NCI-H1694 (cell line): ENCODE data around the gene STK36.

ENCODE experiments used
- DNase-seq: peaks from one replicate; lab custom pipeline; 2025; lab: John Stamatoyannopoulos, UW

STK36 gene

DNA sequence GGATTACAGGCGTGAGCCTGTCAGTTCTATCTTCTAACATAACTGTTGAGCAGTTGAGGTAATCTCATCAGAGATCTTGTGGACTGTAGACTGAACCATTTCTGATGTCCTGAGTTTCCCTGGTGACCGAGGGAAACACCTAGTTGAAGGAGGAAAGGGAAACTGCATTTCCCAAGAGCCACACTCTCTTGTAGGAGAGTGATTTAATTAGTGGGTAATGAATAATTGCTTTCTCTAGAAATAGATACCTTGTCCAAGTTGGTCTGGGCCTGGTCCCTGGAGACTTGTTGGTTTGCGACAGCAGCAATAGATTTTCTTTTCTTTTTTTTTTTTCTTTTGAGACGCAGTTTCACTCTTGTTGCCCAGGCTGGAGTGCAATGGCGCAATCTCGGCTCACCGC is 46.2 kb downstream of the STK36 start:
- DNase-seq = no peak

DNA sequence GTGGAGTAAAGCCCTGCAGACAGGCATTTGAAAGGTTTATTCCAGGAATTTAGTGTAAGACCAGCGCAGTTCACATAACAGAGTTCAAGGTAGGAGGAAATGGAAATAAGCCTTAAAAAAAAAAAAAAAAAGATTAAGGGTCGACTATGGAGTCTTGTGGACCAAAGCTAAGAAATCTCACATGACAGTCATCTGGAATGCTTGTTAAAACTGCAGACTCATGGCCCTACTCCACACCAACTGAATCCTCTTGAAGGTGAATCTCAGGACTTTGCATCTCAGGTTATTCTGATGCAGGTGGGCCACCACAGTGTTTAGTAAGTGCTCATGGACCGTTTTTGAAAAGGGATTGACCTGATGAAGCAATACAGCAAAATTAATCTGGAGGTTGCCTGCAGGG is 47.6 kb downstream of the STK36 start:
- DNase-seq = no peak

DNA sequence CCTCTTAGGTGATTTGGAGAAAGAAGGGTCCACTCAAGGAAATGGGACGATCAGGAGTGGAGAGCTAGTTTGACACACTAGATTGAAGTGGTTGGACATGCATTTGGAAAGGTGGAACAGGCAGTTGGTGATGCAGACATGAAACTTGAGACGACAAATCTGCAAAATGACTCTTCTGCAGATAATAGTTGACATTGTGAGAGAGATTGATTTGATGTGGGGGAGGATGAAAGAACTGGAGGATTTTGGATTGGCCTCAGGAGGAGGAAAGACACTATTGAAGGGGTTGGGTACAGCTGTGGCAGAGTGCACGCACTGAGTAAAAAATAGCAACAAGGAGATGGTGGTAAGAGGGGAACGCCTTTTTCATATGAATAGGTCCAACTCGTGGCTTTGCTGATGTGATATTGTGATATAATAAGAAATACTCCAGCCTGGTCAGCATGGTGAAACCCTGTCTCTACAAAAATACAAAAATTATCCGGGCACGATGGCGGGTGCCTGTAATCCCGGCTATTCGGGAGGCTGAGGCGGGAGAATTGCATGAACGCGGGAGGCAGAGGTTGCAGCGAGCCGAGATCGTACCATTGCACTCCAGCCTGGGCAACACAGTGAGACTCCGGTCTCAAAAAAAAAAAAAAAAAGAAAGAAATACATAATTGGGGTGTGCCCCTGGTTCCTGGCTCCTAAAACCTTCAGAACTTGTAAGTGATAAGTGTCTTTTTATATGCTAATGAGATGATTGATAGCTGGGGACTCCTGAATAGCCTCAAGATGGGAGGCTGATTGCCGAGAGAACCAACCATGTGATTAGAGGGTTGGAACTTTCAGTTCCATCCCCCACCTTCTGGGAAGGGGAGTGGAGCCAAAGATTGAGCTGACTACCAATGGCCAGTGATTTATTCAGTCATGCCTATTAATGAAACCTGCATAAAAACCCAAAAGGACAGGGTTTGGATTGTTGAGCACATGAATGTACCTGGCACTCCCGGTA is 48.5 kb downstream of the STK36 start:
- no peak for DNase-seq

DNA sequence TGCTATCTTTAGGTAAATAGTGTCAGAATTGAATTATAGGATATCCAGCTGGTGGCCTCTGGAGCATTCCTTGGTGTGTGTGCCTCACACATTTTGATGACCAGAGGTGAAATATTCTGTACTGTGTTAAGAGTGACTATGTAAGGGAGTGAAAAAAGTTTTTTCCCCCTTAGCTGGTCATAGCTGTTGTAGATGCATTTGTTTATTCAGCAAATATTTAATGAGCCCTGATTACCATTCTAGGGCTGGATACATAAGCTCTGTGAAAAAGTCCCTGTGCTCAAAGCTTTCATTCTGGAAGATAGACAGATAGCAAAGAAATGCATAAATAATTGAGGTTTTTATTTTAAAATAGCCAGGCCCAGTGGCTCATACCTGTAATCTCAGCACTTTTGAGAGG is 49.6 kb downstream of the STK36 start:
- no peak for DNase-seq

DNA sequence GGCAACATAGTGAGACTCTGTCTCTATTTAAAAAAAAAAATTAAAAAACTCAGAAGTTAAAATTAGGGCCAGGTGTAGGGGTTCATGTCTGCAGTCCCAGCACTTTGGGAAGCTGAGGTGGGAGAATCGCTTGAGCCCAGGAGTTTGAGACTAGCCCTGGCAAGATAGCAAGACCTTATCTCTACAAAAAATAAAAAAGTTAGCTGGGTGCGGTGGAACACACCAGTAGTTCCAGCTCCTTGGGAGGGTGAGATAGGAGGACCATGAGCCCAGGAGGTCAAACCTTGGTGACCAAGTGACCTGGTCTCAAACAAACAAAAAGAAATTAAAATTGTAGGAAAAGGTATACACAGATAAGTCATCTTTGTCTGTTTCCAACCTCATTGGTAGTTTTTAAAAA is 50.0 kb downstream of the STK36 start:
- DNase-seq = no peak

DNA sequence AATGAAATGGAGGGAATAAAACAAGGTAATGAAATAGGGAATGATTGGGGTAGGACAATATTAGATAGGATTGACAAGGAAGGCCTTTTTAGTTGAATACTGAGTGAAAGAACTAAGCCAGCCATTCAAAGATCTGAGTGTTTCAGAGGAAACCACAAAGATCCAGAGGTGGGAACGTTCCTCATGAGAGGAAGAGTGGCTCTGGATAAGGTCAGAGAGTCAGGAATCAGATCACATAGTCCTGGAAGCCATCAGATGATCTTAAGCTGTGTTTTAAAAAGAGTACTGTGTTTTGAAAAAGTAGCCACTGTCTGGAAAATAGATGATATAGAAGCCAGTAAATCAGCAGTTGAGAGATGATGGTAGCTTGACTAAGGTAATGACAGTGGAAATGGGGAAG is 50.5 kb downstream of the STK36 start:
- no peak for DNase-seq

DNA sequence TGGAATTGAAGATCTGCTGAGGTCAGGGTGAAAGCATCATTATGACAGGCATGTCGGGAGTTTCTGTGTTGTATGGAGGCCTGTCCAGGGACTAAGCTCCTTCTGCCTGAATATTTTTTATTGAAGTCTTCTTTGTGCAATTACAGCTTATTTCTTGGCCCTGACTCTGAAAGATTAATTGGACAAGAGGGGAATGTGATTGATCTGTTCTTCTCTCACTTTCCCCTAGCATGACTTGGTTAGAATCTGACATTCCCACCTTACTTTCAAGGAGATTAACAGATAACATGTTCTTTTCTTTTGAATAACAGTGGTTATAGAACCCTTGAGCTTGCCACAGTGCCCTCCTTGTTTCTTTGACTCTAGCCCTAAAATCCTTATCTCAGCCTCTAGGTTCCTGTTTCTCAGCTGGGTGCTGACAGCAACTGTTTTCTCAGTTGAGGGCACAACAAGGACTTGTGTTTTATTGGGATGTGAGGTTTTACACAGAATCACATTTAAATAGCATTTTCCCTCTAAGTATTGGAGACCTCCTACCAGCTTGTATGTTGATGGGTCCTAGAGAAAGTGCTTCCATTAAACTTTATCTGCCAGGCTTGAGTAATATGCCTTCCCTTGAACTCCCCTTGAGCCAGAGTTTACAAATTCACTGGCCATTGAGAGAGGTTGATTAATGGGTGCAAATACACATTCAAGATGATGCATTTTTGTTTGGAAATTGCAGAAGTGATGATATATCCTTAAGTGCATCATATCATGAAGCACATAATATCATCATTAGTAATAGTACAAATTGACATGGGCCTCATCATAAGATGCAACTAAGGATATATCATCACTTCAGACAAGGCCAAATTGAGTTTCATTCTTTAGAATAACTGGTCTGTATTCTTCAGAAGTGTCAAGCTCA is 51.2 kb downstream of the STK36 start:
- DNase-seq = no peak

DNA sequence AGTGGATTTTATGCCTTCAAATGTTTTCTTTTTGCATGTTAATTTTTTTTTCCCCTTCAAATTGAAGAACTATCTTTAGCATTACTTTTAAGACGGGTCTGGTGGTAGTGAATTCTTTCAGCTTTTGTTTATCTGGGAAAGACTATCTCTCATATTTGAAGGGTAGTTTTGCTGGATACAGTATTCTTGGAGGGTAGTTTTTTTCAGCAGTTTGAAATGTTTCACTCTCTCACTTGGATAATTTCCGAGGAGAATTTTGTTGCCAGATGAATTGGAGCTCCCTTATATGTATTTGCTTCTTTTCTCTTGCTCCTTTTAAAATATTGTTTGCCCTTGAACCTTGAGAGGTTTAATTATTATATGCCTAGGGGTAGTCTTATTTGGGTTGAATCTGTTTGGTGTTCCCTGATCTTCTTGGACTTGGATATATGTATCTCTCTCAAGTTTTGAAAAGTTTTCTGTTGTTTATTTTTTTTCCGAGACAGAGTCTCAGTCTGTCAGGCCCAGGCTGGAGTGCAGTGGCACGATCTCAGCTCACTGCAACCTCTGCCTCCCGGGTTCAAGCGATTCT is 54.2 kb downstream of the STK36 start:
- no peak for DNase-seq

DNA sequence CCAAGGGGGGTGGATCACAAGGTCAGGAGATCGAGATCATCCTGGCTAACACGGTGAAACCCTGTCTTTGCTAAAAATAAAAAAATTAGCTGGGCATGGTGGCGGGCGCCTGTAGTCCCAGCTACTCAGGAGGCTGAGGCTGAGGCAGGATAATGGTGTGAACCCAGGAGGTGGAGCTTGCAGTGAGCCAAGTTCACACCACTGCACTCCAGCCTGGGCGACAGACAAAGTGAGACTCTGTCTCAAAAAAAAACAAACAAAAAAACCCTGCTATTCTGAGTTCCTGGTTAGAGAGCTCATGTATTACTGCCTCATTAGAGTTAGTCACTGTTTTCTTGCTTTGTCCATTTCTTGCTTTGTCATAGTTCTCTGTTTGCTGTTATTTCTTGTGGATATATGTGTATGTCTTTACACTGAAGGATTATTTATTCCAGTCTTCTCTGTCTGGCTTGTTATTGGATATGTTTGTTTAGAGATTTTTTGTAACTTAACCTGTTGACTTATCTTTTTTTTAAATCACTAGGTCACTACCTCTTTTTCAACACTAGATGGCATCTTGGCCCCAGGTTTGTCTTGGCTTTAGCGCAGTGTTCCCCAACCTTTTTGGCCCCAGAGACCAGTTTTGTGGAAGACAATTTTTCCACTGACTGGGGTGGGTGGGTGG is 55.7 kb downstream of the STK36 start:
- no peak for DNase-seq

DNA sequence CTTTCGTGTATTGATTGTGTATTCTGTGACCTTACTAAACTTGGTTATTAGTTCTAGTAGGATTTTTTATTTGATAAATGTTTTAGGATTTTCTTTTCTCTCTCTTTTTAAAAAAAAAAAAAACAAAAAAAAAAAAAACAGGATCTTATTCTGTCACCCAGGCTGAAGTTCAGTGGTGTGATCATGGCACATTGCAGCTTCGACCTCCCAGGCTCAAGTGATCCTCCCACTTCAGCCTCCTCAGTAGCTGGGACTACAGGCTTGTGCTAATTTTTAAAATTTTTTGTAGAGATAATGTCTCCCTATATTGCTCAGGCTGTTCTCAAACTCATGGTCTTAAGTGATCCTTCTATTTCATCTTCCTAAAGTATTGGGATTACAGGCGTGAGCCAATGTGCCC is 57.8 kb downstream of the STK36 start:
- DNase-seq = no peak

DNA sequence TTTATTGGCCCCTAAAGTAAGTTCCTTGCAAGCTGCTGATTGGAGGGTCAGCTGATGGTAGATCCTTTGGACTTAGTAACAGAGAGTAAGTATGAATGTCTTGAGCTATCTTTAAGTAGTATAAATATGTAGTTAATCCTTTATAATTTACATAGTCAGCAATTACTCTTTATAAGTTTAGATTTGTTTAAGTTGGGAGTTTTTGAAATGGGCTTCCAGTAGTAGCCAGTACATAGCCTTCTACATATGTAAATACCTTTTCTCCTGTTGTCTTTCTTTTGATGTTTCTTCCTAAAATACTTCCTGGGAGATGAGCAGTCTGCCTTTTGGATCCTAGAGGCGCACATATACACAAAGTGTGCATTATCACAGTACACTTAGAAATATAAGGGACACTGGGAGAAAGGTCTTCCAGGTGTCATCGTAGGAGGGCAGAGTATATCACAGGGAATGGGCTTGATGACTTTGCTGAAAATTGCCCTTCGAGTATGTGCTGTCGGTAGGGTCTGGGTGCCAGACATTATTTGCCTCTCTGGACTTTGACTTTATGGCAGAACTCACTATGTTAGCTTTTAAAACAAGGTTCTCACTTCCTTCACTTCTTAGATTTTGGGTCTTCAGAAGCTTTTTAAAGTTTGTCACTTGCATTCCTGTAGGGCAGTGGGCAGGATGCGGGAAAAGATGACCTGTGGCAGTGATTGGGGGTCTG is 60.3 kb downstream of the STK36 start:
- no peak for DNase-seq

DNA sequence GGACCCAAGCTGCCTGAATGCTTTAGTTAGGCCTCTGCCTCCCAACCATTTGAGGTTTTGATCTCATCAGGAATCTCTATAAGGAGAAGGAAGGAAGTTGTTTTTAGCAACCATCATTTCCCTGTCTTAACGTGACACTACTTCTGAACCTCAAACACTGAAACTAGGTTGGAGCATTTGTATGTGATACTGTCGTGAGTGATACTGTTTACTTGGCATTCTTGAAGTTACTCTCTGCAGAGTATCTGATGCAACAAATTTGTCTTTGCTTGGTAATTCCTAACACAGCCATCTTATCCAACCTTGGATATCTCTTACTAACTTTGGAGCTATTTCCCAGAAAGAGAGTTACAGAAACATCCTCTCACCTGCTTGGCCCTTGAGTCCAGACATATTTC is 60.9 kb downstream of the STK36 start:
- DNase-seq = no peak

DNA sequence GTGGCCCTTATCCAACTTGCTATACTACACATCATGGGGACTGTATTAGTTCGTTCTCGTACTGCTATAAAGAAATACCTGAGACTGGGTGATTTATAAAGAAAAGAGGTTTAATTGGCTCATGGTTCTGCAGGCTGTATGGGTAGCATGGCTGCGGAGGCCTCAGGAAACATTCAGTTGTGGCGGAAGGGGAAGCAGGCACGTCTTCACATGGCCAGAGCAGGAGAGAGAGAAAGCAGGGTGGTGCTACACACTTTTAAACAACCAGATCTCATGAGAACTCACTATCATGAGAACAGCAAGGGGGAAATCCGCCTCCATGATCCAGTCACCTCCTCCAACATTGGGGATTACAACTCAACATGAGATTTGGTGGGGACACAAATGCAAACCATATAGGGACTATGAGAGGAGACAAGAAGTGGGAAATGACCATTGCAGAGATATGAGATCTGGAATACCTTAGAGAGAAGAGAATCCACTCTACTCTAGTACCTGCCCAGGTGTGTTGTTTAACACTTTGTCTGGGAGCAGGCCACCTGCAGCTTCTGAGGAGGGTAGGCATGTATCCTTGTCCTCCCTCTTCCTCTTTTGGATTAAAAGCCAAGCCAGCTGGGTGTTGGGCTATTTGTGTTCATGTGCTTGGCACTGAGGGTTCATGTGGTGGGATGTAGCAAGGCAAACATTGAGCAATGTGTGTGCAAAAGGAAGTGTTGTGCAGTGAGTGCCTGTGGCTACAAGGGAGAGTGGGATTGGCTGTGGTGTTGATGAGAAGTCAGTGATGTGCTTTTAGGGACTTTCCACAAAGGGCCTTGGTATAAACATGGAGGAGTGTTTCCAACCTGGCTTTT is 61.5 kb downstream of the STK36 start:
- no peak for DNase-seq

DNA sequence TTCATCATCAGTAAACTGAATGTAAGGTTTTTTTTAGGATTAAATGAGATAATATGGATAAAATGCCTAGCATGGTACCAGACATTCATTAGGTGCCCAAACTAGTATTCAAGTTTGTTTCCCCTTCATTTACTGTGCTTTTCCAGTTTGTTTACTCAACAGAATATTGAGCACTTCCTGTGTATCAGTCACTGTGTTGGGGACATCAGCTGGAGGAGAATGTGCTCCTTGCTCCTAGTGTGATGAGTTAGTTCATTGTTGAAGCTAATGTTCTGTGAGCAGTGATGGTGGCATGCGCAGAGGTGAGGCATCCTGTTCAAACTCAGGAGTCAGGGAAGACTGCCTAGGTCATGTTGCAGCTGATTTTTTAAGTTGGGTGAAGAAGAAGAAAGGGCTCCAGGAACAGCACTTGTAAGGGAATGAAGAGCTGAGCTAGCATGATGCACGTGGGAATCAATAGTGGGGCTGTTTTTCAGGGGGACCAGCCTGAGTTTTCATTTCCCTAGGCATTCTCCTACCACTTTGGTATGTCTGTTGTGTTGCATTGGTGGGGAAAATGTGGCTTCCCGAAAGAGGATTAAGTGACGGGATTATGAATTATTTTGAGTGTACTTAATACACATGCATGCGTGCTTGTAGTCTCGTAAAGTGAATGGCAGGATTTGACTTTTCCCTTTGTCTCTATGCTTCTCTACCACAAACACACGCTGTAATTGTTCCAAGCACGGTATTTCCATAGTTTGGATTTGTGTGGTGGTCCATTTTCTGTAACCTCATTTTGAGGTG is 62.5 kb downstream of the STK36 start:
- DNase-seq = no peak

DNA sequence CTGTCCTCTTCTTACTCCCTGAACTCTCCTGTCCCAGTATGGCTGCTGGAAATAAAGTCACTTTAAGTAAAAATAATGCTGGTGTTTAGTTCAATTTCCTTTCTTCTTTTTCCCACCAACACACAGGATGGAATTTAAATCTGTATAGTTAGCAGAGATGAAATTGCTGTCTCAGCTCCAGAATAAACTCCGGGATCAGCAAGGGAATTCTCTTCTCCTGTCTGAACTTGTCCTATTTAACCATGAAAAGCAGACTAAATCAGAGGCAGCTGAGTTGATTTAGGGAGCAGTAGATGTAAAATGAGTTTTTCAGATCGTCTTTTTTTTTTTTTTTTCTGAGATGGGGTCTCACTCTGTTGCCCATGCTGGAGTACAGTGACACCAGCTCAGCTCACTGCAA is 64.6 kb downstream of the STK36 start:
- DNase-seq = no peak

DNA sequence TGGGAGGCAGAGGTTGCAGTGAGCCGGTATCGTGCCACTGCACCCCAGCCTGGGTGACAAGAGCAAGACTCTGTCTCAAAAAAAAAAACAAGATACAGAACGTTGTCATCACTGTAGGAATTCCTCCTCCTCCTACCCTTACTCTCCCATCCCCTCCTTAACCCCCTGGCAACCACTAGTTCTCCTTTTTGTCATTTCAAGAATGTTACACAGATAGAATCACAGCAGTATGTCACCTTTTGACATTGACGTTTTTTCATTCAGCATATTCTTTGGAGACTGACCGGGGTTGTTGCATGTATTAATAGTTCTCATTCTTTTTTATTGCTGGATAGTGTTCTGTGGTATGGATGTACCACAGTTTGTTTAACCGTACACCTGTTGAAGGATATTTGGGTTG is 71.2 kb downstream of the STK36 start:
- no peak for DNase-seq

DNA sequence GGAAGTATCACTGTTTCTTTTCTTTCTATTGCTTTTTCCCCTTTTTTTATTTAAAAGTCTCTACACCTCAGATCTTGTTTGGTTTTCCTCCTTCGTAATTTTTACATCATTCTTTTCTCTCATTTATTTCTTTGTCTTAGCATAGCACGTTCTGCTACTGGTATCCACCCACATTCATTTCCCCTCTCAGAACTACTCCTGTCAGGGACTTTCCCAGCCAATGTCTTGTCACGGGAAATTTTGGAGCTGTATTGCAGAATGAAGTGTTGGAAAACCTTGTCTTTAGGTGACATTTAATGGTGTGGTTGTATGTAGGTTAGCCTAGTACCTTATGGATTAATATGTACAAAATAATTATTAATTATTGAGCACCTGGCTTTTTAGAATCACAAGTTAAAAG is 72.7 kb downstream of the STK36 start:
- no peak for DNase-seq

DNA sequence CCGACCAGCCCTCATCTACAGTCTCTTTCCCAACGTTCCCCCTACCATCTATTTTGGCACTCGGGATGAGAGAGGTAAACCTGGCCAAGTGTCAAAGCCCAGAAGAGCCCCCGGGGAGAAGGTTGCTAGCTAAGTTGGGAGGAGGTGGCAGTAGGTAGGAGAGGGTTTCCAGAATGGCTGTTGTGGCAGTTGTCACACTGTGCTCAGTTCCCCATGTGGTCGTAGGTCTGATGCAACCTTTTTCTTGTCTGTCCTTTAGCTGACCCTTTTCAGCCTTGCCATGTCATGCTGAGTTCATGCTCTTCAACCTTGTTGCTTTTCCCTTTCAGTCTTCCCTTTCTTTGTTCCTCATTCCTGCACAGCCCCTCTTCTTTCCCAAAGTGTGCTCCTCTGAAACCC is 73.3 kb downstream of the STK36 start:
- DNase-seq = no peak

DNA sequence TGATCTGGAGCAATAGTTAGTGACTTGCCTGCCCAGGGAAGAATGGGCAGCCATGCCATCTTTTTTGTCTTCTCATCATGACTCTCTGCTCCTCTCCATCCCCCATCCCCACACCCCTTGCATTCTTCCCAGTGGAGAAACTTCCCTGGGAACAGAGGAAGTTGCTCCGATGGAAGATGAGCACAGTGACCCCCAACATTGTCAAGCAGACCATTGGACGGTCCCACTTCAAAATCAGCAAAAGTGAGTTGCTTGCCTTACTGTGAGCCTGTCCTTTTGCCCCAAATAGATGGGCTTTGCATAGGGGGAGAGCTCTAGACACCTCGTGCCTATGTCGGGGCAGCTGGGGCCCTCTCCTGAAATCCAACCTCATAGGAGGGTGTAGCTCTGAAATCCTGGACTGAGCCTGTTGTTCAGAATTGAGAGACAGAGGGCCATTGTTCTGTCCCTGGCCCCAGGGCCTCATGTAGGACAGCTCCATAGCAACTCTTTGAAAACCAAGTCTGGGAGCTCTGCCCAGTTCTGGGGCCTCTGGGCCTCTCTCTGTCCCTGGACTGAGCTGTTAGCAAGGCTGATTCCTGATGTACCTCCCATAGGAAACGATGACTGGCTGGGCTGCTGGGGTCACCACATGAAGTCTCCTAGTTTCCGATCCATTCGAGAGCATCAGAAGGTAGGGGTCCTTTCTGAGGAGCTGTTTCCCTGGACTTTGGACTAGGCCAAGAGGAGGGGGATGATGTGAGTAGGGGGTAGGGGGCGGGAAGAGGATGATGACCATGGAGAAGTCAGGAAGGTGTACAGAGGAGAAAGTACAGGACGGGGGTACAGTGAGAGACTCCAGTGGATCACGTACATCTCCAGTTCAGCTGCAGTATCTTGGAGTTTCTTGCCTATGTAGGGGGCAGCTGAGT is 73.9 kb downstream of the STK36 start:
- no peak for DNase-seq
